Activated CD4-positive, alpha-beta T cell treated with anti-CD3 and anti-CD28 coated beads, Interleukin-2, Interleukin-4, amounts not matched to agents 100 ng/mL and 50 ng/mL, durations not matched to agents 16 hours and 8 hours (primary cell): ENCODE measurements around the gene NQO2.
A peak's percentile ranks its signal among the peaks of the same experiment; 100 is the strongest.

Experiments used
- DNase-seq: peaks from one replicate; pipeline ENCODE4 v3.0.0-alpha.2; 2020; ENCODE audit warnings: low spot score

Gene NQO2, protein sequence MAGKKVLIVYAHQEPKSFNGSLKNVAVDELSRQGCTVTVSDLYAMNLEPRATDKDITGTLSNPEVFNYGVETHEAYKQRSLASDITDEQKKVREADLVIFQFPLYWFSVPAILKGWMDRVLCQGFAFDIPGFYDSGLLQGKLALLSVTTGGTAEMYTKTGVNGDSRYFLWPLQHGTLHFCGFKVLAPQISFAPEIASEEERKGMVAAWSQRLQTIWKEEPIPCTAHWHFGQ

DNA sequence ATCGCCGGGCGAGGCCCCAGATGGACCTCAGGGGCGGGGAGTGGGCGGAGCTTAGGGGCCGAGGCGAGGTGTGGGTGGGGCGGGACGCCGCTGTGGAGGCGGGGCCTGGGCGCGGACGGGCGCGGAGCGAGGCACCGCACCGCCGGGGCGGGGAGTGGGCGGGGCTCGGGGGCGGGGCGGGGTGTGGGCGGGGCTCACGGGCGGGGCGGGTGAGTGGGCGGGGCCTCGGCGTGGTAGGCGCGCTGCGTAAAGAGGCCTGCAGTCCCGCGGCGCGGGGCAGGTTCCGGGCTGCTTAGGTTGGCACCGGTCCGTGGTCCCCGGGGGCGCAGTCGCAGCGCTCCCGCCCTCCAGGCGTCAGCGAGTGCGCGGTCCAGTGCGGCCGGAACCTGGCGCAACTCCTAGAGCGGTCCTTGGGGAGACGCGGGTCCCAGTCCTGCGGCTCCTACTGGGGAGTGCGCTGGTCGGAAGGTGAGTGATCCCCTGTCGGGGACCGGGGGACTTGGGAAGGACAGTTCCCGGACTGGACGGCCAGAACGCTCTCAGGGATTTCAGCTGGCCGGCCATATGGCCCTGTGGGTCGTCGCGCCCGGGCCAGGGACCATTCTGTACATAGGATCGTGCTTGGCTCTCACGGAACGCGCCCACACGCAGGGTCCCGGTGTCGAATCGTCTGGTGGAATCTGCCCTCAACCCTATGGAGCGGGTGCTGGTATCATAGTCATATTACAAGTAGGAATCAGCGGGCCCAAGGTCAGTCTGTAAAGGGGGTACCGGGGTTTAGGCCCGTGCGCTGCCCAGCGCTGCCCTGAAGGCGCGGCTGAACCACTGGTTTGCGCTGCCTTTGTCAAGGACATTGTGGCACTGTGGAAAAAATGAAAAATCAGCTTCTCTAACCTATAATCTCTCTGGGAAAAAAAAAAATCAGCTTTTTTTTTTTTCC, at the start of gene NQO2:
NQO2 (plus strand) TSS at position 277 of the 940 bp plus-strand sequence. CDS start 6,659 bp downstream, outside the sequence.
- DNase-seq: peak; percentile 92

DNA sequence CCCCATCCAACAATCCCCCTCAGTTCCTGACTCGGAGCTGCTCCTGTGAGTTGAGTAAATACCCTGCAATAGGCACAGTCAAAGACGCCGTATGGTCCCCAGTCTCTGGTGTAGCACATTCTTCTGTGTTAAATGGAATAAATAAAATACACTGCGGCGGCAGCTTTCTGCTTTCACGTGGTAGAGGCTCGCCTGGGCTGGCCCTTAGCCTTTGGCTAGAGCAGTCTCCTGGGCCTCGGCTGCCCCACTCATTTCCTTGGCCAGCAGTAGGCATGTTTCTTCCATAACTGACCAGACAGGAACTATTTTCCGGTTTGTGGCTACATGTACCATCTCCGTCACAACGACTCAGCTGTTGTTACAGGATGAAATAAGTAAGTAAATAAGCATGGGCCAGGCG, 49.0 kb upstream of the NQO2 start:
- DNase-seq: no peak

DNA sequence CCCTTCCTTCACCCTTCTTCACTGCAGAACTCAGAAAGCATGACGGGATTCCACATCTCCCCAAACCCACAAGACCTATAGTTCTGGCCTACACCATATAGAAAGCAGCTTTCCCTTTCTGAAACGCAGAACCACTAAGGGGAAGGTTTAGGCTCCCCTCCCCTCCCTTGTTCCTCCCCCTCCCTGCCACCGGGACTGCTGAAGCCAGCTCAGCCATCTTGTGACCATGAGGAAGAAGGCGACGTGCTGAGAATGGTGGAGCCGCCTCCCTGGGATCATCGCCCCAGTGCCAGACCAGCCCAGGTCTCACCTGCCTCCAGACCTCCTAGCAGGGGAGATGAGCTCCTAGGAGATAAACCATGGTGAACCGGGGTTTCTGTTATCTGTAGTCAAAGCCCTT, 48.0 kb upstream of the NQO2 start:
- no peak for DNase-seq

DNA sequence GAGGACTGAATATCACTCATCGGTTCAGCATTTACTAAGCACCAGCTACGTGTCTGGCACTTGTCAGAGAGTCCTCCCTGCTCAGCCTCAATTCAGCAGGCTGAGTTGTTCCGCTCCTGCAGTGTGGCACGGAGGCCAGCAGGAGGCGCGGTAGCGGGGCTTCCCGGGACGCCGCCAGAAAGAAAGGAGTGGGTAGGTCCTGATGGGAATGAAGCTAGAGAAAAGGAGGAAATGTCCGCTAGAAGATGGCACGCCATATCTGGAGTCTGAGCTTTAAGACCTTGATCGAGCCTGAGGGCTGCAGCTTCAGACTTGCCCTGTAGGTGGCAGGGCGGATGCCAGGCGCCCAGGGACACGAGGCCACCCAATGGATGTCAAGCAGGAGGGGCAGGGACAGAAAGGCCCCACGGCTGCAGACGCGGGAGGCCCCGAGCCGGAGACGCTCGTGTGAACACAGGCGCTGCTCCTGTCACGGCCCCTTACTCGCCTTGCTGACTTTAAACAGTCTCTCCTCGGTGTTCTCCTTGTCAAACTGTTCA, 47.1 kb upstream of the NQO2 start:
- peak; percentile 16 for DNase-seq

DNA sequence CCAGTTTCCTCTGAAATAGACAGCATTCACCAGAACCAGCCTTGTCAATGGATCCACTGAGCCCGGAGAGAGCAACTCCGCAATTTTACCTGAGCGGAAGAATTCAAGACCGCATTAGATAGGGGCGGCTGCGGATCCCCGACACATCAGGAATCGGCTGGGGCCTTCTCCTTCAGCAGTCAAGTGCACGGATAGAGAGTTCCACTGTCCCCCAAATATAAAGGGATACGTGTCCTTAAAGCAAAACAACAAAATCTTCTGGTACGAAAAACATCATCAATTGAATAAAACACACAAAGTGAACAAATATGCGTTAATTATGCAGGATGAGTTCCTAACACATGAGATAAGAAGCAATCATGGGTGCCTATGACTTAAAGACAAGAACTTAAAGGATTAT, 46.6 kb upstream of the NQO2 start:
- DNase-seq: no peak

DNA sequence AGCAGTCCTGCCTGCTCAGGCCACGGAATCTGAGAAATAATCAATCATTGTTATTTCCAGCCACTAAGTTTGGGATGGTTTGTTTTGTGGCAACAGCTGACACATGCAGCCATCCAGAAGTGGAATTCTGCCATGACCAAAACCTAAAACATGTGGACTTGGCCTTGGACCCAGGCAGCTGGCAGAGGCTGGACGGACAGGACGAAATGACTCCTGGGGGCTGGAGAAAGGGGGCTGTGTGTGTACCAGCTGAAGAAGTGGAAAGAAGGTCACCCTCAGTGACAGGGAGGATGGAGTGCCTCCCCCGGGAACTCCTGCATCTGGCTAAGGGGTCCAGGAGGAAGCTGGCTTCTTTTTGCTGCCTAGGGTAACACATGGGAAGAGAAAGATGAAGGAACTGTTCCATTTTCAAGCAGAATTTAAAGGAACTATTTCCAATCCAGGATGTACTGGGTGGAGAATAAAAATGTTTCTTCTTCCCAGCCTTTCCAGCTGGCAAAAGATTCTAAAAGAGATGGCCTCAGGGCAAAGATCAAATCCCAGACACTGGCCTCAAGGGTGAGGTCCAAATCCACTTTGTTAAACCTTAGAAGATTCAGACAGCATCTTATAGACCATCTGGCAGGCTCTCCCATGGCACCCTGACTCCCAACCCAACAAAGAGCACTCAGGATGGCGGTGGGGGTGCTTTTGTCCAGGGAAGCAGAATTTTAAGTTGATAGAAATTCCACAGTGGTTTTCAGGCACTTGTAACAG, 42.6 kb upstream of the NQO2 start:
- DNase-seq: no peak

DNA sequence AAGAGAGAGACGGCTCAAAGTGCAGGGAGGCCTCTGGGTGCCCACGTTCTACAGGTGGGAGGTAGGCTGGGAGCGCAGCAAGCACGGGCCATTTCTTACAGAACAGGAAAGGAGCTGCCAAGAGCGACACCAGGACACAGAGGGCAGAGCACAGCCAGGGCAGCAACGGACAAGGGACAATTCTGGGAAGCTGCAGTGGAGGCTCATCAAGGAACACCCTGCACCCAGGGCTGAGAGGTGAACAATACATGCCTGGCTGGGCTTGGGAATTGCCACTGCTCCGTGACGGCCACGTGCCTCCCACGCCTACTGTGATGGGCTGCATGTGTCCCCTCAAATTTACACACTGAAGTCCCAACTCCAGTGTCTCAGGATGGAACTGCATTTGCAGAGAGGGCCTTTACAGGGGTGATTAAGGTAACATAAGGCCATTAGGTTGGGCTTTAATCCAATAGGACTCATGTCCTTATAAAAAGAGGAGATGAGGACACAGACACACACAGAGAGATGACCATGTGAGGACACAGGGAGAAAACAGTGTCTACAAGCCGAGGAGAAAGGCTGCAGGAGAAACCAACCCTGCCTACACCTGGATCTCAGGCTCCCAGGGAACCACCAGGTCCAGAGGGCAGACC, 41.9 kb upstream of the NQO2 start:
- no peak for DNase-seq

DNA sequence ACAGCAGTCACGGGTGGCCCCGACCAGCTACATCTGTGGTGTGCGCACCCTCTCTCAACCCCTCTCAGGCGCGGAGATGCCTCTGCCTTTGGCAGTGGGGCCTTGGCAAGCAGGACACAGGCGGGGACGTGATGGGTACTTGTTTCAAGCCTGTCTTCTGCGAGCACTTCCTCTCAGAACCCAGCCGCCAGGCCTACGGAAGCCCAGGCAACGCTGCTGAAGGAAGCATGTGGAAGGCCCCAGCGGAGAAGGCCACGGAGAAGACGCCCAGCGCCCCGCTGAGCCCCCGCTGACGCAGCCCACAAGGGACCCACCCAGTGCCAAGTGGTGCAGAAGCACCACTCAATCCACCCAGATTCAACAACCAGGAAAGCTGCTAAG, 41.4 kb upstream of the NQO2 start:
- DNase-seq: no peak

DNA sequence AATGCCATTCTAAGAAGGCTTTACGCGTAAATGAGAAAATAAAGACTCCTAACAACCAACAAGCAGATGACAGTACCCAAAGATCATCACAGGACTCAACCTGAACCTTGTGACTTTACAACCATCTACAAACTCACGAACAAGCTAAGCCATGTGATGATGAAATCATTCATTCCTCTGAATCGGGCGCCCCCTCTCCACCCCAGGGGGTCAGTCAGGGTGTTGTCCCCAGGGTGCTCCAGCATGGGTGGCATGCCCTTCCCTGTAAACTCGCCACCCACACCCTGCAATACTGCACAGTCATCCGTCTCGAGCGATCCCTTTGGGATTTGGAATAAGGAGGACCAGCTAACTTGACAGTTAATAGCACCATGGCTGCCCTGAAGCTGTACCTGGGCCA, 40.9 kb upstream of the NQO2 start:
- DNase-seq: no peak

DNA sequence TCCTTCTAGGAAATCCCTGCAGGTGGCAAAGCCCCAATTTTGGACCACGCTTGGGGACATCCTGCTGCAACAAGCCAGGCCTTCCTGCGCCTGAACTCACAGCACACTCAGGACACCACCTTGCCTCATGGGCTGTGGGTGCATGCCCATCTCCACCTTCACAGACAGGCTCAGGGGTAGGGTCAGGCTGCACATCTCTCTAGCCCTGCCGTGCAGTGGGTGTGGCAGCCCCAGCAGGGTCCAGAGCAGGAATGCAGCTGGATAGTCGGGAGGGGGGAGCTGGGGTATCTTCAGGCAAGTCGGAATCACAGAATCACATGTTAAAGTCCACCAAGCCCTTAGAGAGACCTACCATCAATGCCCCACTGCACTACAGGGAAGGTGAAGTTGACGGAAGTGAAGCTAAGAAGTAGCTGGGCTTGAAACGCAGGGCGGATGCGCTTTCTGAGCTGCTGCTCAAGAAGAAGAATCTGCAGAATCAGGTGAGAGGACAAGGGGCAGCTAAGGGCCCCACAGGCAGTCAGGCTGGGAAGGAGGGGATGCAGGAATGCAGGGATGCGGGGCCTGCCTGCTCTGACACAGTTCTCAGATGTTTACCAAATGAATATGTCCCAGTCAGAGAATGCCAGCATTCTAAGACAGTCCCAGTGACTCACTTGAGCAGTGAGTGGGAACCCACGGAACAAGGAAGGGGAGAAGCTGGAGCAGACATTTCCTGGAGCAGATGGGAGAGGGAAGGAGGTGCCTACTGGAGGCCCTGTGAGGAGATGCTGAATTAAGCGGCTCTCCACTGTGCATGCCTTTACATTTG, 39.6 kb upstream of the NQO2 start:
- no peak for DNase-seq

DNA sequence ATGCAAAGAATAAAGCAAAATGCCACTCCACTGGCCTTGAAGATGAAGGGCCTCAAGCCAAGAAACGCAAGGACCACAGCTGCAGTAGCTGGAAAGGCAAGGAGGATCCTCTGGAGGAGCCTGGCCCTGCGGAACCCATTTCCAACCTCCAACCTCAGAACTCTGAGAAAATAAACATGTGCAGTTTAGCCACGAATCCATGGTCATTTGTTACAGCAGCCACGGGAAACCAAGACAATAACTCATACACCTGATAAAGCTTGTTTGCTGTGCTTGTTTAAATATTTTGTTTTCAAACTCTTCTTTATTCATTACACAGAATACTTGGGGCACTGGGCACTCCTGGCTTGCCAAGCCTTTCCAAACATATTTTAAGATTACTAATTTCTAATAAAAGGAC, 38.8 kb upstream of the NQO2 start:
- DNase-seq: no peak

DNA sequence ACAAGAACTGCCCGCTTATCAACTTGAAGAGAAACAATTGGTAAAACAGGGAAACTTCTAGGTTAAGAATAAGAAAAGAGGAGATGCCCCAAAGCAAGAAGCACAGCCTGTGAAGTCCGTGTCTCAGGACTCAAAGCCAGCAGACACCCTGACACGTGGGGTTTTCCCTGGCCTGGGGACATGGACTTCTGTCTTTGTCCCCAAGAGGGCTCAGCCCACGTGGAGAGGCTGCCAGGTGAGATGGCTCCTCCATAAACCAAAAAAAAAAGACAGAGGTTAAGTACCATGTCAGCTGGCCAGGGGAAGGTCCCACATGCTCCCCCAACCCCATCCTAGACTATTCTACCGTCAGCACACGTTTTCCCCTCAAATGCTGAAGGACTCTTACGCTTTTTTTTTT, 38.2 kb upstream of the NQO2 start:
- DNase-seq: no peak

DNA sequence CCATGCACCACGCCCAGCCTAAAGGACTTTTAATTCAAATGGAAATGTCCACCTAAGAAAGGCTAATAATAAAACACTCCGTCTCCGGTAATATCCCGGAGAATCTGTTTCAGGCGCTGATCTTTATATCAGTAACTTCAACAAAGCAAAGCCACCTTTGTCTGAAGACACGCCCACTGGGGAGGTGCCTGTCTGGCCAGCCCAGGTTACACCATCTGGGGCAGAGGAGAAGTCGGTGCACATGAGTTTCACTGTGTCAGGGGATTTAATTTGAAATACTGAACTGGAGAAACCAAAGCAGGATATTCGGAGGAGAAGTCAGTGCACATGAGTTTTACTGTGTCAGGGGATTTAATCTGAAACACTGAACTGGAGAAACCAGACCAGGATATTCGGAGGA, 37.7 kb upstream of the NQO2 start:
- DNase-seq: no peak

DNA sequence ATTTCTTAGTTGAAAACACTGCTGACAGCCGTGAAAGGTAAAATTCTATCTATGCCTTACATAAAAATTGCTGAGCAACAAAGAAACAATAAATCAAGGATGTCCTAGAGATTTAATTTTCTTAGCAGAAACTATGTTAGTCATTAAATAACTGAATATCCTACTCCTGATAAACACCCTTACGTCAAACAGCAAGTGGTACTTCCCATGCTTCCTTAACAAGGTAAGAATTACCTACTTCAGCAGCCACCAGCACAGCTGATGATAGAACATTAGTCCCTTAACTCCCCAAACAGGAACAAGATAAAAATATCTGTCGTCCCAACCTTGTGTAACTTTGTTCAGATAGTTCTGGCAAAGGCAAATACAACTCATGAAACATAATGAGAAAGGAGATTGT, 37.1 kb upstream of the NQO2 start:
- no peak for DNase-seq

DNA sequence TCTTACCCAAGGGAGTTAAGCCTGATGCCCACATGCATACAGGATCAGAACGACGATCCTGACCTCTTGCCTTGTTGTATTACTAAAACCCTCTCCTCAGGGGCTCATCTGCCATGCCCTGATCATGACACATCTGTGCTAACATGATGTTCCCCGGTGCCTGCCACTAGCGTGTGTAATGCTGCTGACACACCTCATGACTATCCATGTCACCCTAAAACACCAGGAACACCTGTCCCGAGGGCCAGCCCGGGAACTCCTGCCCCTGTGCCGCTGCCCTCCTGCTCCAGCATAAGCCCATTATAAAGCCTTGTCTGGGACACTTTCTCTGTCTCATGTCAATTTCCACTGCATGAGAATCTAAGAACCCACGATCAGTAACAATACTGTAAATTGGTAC, 35.9 kb upstream of the NQO2 start:
- no peak for DNase-seq

DNA sequence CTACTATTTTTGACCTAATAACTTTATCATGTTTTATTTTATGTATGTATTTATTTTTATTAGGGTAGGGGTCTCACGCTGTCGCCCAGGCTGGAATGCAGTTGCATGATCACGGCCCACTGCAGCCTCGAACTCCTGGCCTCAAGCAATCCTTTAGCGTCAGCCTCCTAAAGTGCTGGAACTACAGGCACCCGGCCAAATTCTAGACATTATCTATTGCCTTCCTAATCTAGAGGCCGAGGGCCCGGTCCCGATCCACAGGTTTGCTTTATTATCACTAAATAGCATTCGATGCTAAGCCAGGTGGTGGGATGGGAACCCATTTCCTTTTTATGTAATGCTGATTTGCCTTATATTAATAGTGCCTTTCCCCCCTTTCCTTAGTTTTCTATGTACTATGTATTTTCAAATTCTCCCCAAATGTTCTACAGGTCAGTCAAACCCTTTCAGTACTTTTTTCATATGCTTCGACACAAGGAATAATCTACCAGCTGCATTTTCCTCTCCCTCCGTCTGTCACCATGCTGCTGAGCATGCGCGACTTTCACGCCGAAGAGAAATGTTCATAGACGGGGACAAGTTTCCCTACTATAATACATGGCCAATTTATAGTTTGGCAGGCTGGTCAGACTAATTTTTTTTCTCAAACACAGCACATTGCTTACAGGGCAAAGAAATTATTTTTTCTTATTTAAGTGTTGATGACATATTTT, 34.7 kb upstream of the NQO2 start:
- no peak for DNase-seq

DNA sequence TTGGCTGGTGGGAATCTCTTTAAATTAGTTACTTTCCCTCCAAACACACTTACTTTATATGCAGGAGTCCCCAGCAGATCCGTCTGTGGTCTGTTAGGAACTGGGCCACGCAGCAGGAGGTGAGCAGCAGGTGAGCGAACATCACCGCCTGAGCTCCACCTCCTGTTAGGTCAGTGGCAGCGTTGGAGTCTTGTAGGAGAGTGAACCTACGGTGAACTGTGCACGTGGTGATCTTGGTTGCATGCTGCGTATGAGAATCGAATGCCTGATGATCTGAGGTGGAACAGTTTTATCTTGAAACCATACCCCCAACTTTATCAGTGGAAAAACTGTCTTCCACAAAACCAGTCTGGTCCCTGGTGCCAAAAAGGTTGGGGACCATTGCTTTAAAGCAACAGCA, 33.3 kb upstream of the NQO2 start:
- DNase-seq: no peak

DNA sequence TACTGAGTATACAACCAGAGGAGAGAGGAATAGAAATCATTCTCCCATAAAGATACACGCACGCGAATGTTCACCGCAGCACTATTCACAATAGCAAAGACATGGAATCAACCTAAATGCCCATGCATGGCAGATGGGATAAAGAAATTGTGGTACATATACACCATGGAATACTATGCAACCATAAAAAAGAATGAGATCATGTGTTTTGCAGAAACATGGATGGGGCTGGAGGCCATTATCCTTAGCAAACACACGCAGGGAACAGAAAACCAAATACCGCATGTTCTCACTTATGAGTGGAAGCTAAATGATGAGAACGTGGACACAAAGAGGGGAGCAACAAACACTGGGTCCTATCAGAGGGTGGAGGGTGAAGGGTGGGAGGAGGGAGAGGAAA, 31.8 kb upstream of the NQO2 start:
- no peak for DNase-seq

DNA sequence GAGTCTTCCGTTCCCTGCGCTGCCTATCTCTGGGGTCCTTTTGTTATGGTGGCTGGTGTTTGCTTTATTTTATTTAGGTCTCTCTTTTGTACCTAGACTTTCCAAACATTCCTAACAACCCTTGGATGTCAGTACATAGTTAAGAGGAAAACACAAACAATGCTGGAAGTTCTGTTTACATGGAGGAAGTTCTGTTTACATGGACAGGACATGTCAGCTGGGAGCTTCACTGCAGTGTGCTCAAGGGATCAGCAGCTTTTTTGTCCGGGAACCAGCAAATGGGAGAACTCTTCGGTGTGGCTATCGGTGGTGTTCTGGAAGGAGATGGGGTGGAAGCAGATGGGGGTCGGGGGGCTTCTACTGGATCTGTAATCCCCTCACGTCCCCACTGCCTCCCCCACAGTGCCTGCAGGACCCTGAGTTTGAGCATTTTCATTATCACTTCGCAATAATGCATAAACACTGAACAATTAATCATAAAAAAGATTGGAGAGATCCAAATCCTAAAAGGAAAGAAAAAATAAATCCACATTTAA, 31.0 kb upstream of the NQO2 start:
- DNase-seq: no peak

DNA sequence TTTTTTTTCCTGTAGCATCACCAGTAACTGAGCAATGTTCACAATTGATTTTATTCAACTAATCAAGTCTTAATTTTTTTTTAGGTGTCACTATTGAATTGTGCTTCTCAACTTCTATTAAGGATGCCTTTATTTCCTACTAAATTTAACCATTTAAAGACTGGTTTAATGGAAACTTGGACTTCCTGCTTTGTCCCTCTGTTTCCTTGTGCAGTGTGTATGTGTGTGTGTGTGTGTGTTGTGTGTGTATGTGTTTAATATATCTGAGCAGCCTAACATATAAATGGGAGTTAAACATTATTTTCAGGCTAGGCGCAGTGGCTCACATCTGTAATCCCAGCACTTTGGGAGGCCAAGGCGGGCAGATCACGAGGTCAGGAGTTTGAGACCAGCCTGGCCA, 30.1 kb upstream of the NQO2 start:
- no peak for DNase-seq
